ENCODE data around the gene BCOR.

BCOR gene

GRCh38 chrX:40080894-40081678 lies 16.7 kb downstream of the BCOR start:
- no peak overlapping the region for H3K4me3 ChIP-seq (replicated peaks; ENCODE audit: insufficient read depth, low read length)
- TF ChIP-seq SPI1 (IDR thresholded peaks at IDR 0.05; ENCODE audit: borderline replicate concordance, low read depth): no peak
- no peak for TF ChIP-seq GABPA (IDR thresholded peaks at IDR 0.05; ENCODE audit: low read depth)
- TF ChIP-seq CTCF (IDR thresholded peaks at IDR 0.05; ENCODE audit: insufficient read depth, low read length): no peak
- TF ChIP-seq POLR2AphosphoS5 (IDR thresholded peaks at IDR 0.05; ENCODE audit: low read depth): no peak
- no peak for TF ChIP-seq REST (IDR thresholded peaks at IDR 0.05; ENCODE audit: insufficient replicate concordance, low read depth)
- no peak overlapping the region for H3K27ac ChIP-seq (replicated peaks)
- DNase-seq (ENCODE audit: low read depth in 1 of 2, low spot score in 1 of 2): no peak
- no peaks in the 10 kb centered on the region for H3K27me3 ChIP-seq (ENCODE audit: insufficient read depth, poor library complexity, severe bottlenecking)

- TF ChIP-seq GABPA (IDR thresholded peaks at IDR 0.05; ENCODE audit: low read depth): no peak
- no peak for TF ChIP-seq SPI1 (IDR thresholded peaks at IDR 0.05; ENCODE audit: borderline replicate concordance, low read depth)
- no peak for TF ChIP-seq REST (IDR thresholded peaks at IDR 0.05; ENCODE audit: insufficient replicate concordance, low read depth)
- TF ChIP-seq CTCF (IDR thresholded peaks at IDR 0.05; ENCODE audit: insufficient read depth, low read length): no peak
- no peak for TF ChIP-seq POLR2AphosphoS5 (IDR thresholded peaks at IDR 0.05; ENCODE audit: low read depth)
These were observed 18.2 kb downstream of the BCOR start for GRCh38 chrX:40079572-40079971.

GRCh38 chrX:40078489-40079227 lies 19.1 kb downstream of the BCOR start:
- no peak for DNase-seq (ENCODE audit: low read depth in 1 of 2, low spot score in 1 of 2)
- no peak for TF ChIP-seq CTCF (IDR thresholded peaks at IDR 0.05; ENCODE audit: insufficient read depth, low read length)
- no peak for TF ChIP-seq GABPA (IDR thresholded peaks at IDR 0.05; ENCODE audit: low read depth)

More at GRCh38 chrX:40079572-40079971, 18.2 kb downstream of the BCOR start:
- H3K27me3 ChIP-seq (ENCODE audit: insufficient read depth, poor library complexity, severe bottlenecking): no peaks in the 10 kb centered on the region
- no peak overlapping the region for H3K27ac ChIP-seq (replicated peaks)
- DNase-seq (ENCODE audit: low read depth in 1 of 2, low spot score in 1 of 2): no peak
- no peak overlapping the region for H3K4me3 ChIP-seq (replicated peaks; ENCODE audit: insufficient read depth, low read length)

More at GRCh38 chrX:40078489-40079227, 19.1 kb downstream of the BCOR start:
- H3K27me3 ChIP-seq (ENCODE audit: insufficient read depth, poor library complexity, severe bottlenecking): no peaks in the 10 kb centered on the region
- H3K27ac ChIP-seq (replicated peaks): no peak overlapping the region
- H3K4me3 ChIP-seq (replicated peaks; ENCODE audit: insufficient read depth, low read length): no peak overlapping the region
